ENCODE results near the gene NECTIN3. TPM values are rescaled to one million over a fixed set of nuclear protein-coding genes. Genes with fewer than 3 reads are reported as not detected.

The NECTIN3 gene
- total RNA-seq, 1 donor from 2014 or later, result 57.7 TPM

DNA sequence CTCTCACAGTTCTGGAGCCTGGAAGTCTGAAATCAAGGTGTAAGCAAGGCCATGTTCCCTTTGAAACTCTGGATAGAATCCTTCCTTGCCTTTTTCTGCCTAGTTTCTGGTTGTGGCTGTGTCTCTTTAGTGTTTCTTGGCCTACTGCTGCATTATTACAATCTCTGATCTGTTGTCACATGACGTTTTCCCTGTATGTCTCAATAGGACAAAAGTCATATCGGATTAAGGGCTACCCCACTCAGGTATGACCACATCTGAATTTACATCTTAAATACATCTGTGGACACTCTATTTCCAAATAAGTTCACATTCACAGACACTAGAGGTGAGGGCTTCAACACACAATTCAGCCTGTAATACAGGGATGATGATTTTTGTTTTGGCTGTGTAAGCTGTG lies 13.3 kb downstream of the NECTIN3 start:
- no peak for DNase-seq

DNA sequence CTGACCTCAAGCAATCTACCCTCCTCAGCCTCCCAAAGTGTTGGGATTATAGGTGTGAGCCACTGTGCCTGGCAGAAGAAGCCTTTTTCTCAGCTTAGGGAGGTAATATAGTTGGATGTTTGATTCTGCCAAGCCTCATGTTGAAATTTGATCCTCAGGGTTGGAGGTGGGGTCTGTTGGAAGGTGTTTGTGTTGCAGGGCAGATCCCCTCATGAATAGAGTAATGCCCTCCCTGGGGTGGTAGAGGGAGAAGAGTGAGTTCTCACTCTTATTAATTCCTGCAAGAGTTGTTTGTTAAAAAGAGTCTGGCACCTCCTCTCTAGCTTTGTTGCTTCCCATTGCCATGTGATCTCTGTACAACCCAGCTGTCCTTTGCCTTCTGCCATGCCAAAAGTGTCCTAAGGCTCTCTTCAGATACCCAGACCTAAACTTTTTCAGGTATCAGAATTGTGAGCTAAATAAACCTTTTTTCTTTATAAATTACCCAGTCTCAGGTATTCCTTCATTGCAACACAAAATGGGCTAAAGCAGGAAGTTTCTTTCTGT lies 16.4 kb downstream of the NECTIN3 start:
- no peak for DNase-seq

DNA sequence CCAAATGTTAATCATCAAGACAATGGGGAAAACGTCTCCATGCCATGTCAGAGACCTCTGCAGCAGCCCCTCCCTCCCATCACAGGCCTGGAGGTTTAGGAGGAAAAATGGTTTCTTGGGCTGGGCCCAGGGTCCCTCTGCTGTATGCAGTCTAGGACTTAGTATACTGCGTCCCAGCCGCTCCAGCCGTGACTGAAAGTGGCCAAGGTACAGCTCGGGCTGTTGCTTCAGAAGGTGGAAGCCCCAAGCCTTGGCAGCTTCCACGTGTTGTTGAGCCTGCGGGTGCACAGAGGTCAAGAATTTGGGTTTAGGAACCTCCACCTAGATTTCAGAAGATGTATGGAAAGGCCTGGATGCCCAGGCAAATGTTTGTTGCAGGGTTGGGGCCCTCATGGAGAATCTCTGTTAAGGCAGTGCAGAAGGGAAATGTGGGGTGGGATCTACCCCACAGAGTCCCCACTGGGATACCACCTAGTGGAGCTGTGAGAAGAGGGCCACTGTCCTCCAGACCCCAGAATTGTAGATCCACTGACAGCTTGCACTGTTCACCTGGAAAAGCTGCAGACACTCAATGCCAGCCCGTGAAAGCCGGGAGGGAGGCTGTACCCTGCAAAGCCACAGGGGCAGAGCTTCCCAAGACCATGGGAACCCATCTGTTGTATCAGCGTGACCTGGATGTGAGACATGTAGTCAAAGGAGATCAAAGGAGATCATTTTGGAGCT lies 25.0 kb downstream of the NECTIN3 start:
- DNase-seq, result no peak

DNA sequence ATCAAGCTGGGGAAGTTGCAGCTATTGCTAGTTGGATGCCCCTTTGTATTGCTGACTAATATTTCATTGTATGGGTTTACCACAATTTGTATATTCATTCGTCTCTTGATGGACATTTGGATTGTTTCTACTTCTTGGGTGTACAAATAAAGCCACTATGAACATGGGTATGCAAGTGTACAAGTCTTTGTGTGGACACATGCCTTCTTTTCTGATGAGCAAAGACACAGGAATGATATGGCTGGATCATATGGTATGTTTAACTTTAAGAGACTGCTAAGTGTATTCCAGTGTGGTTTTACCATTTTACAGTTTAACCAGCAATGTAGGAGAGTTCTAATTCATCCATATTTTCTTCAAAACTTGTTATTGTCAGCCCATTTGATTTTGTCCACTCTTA lies 32.2 kb downstream of the NECTIN3 start:
- DNase-seq, result no peak

DNA sequence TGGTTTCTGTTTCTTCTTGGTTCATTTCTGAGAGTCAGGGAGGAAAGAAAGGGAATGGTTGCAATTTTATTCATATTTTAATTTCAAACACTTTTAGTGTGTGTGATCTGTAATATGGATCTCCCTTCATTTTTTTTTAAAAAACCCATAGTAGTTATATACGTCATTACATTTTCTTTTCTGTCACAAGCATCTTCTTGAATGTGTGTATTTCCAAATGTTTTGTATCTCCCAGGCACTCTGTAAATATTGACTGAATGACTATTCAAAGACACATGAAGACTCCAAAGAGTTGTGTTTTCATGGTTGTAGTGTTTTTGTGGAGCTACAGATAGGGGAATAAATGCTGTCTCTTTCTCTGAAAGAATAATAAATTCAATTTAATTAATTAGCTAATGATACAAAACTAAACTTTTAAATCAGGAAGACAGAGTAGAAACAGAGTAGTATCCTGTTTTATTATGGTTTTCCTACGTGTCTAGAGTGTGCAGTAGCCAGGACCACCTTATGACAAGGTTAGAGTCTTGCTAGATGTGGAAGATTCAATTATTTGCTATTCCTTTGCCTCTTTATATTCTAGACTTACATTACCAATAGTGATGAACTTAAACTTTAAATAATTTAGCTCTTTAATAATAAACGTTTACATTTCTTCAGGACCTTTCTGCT lies 35.5 kb downstream of the NECTIN3 start:
- no peak for DNase-seq

DNA sequence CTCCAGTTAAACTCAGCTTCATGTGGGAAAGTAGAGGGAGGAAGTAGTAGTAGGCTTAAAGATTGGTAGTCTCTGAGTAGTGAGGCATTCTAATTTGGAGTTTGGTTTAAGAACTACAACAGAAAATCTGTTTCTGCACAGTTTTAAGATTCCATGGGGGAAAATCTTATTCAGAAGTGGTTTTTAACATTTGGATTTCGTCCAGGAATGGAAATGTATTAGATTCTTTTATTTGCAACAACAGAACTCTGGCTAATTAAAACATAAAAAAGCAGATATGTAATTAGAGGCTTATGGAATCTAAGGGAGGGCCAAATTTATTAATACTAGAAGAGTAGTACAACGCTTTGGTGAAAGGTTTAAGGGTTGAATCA lies 36.0 kb downstream of the NECTIN3 start:
- no peak for DNase-seq

DNA sequence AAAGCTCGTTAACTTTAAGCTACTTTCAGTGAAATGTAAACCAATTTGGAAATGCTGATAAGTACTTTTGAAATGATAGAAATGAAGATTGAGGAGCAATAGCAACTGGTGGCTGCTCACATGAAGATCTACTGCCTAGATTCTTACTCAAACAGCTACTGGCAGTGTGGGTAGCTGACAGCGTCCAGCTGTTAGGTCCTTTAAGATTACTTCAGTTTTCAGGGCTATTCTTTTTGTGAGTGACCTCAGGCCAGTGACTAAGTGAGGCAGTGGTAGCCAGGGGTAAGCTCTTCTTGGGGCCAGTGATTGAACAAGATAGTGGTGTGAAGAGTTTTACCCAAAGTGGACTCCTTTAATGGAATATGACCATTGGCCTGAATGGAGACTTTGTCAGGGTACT lies 41.3 kb downstream of the NECTIN3 start:
- DNase-seq, result no peak

DNA sequence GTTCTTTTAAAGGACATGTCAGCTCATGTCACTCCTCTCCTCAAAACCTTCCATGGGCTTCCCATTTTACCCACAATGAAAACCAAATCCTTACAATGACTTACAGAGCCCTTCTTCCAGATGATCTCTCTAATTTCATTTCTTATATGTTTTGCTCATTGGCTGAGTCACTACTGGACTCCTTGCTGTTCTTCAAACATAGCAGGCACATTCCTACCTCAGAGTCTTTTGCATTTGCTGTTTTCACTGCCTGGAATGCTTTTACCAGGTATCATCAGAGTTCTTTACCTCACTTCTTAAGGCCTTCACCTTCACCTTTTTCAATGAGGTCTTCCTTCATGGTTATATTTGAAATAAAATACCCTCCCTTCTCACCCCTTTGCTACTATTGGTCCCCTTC lies 57.3 kb downstream of the NECTIN3 start:
- DNase-seq, result no peak

DNA sequence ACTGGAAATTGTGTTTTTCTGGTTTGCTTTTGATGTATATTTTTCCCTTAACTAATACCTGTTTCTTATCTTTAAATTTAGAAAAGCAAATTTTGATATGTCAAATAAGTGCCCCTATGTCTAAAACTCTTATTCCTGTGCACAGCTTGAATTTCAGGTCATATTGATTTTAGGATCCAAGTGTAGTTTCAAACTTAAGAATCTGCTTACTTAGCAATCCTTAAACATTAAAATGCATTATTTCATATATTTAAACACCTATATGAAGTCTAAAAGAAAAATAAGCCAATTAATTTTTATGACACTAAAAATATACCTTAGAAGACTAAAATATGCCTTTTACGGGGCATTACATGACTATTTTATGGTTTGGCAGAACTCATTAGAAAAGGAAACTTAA lies 59.2 kb downstream of the NECTIN3 start:
- no peak for DNase-seq

DNA sequence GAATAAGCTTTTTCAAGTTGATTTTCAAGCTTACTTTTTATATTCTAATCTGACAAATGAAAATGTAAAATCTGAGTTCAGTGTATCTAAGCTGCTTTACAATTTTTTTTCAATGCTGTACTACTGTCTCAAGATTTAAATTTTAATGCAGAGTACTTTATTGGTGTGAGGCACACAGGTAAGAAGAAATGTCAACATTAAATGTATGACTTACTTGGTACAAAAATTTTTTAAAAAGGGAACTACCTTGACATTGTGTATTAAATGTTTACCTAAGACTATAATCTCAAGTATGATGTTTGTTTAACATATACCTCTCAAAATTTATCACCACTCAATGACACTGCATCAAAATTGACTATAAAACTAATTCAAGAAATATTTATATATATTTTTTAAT lies 62.7 kb downstream of the NECTIN3 start:
- DNase-seq, result no peak

DNA sequence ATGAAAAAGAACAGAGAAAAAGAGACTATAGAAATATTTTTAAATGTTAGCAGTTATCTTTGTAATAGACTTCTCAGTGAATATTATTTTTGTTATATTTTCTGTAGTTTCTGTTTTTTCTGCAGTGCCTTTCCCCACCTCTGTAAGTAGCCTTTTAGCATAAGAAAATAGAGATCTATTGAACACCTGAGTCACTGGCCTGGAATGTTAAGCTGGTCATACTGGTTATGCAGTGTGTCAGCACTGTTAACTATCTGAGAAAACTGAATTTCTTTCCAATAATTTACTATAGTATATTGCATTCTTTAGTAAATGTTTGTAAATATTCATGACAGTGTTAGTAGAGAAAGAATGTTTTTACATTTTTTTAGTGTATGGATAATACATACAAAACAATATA lies 79.8 kb downstream of the NECTIN3 start:
- no peak for DNase-seq

DNA sequence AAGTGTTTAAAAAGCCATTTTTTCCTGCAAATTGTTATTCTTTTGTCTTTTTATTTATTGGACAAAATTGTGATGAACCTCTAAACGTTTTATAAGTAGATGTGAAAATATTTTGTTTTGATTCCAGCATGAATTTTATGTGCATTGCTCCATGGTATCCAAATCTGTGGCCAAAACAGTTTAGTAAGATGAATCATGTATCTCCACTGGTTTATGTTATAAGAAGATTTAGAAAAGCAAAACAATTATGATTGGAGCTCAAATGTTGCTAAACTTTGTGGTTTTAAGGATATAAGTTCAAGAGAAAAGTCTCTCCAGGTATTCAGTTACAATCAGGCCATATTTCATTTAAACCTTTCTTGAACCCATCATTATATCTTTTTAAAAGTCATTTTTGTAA lies 80.9 kb downstream of the NECTIN3 start:
- no peak for DNase-seq

DNA sequence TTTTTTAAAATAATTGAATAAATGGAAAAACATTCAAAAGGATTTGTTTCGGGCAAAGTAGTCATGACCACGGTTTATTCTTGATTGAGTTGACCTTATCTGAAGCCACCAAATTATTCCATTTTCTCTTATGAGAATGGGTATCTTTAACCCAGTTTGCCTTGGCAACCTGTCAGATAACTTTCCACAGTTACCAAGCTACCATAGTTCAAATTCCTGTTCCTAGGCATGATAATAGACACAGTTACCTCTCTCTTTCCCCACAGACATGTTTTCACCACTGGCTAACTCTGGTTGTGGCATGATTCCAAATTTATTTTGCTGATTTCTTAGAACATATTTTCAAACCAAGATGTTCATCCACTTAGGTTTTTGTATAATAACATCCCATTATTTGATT lies 84.9 kb downstream of the NECTIN3 start:
- DNase-seq, result no peak

DNA sequence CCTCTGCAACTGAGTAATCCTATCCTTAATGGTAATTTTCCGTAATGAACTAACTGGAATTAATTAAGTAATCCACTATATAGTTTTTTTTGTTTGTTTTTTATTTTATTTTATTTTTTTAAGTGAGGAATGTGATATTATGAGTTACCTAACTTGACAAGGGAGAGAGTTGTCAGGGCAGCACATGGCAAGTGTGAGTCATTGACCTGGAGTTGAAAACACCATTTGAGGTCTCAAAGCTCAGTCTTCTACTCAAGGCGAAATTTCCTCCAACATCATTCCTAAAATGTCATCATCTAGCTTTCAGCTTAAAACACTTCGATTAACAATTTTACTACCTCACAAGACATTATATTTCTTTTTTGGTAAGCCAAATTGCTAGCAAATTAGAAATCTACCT lies 87.8 kb downstream of the NECTIN3 start:
- no peak for DNase-seq

DNA sequence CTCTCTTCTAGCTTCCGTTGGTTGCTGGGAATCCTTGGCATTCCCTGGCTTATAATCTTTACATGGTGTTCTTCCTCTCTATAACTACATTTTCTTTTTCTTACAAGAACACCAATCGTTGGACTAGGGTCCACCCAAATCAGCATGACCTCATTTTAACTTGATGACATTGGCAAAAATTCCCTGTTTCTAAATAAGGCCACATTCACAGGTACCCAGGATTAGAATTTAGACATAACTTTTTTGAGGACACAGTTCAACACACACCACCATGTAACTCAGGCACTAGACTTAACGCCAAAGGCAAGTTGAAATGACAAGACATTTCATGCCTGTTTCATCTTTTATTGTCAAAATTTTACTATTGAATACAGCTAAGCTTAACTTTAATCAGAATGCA lies 93.0 kb downstream of the NECTIN3 start:
- DNase-seq, result no peak

DNA sequence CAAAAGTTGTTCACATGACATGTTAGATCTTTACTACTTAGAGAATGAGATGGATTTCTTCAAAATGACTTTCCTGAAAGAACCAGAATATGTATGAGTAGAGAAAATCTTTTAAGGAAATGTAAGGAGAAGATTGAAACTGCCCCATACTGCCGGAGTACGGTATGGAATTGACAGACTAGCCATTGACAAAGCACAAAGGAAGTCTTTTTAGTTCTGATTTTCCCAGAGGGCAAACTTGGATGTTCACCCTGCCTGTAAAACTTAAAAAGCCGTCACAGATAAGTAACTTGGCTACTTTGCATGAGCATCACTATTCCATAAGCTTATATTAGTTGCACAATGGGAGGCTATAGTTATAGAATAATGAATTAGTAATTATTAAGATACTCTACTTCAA lies 93.8 kb downstream of the NECTIN3 start:
- no peak for DNase-seq

DNA sequence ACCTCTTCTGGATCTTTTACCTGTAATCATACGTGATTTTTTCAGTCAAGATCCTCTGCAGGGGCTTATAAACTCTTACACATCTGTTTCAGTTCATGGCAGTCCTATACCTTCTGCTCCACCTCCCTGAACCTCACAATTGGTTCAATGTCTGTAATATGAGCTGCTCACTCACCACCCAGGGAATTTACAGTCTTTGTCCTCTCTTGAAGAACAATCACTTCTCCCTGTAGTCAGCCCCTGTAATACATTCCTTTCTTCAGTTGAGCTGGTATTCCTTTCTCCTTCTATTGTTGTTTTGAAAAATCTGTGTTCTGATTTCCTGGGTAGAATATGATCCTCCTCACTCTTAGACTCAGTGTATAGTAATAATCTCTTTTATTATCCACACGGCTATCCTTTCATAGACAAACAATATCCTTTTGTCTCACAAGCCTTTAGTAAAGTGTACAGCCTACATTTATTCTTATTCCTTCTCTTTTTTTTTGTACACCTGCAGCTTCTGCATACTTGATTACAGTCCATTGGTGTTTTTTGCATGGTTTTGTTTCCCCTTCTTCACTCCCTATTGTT lies 101.8 kb downstream of the NECTIN3 start:
- DNase-seq, result no peak

DNA sequence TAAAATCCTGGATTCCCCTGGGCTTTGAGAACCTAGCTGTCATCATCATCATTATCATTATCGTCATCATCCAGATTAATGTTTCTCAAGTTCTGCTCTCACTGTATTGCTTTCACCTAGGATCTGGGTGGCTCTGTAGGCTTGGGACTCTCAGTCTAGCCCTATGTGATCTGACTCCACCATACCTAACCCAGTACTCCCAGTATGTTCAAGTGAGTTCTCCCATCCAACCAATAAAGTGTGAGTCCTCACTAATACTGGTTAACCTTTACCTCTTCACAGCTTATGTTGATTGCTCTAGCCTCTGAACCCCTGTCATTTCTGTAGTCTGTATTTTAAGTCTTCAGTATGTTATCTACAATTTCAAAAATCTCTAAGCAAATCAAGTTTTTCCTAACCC lies 102.3 kb downstream of the NECTIN3 start:
- DNase-seq, result no peak

DNA sequence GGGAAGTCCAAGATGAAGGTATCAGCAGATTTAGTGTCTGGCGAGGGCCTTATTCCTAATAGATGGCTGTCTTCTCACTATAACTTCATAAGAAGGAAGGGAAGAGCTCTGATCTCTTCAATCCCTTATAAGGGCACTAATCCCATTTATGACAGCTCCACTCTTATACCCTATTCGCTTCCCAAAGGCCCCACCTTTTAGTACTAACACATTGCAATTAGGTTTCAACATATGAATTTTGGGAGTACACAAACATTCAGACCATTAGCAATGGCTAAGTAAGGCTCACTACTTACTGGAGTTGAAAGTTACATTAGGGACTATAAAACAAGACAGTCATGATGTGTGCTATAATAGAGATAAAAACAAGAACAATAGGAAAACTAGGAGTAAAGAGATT lies 118.9 kb downstream of the NECTIN3 start:
- DNase-seq, result no peak

DNA sequence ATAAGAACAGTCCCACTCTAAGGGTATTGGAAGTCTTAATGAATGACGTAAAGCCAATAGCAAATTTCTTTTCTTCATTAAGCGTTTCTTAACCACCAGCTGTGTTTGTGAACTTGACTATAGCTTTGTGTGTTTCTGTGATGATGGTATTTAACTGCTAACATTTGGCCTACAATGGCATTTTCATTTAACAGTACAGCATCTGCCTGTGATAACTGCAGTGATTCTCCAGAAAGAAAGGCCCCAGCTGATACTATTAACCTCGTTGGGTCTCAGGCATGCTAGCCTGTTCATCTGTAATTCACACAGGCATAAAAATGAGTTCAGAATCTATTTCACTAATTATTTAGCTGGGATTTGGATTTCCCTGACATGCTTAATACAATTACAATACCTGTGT lies 121.9 kb downstream of the NECTIN3 start:
- no peak for DNase-seq

DNA sequence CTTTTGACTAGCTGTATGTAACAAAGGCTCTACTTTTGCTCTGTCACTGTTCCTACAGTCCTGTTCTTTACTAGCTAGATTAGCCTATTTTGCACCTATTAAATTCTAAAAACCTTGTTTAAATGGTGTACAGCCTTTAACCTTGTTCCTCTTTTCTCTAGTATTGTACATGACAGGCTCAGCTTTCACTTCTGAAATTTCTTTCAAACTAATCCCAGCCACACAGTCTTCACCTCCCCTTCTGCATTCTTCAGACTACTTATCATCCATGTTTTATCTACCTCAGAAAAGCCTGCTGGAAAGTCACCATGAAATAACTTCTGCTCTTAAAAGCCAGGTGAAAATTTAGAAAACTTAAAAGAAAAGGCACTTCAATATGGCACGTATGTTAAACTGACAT lies 122.4 kb downstream of the NECTIN3 start:
- DNase-seq, result no peak

DNA sequence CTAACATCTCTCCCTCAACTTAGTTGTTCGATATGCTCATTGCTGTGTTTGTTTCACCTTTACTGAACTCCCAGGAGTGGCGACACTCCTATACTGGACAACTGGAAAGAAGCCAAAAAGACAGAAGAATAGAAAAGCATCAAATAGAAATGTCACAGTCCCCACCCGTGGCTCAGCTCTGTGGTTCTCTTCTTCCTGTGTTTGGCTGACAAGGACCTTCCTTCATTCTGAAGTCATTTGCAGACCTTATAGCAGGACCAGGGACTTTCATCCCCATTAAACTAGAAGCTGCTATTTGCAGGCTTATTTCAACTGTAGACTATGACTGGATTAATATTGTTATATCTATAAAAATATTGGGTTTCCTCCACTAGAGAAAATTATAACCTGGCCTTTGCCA lies 125.9 kb downstream of the NECTIN3 start:
- no peak for DNase-seq

DNA sequence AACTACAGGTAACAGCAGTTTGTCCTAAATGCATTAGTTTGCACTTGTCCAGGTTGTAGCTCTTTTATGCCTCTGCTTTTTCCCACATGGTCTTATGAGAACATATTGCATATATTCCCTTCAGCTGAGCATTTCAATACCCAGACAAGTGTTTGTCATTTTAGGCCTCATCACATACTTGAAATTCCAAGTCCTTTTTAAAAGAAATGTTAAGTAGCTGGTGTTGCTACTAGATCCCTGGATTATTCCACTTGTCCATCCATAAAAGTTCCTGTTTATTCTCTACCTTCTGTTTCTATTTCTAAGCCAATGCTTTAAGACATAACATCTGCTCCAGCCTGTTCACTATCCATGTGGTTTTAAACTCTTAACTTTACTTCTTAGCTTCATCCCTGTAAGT lies 128.4 kb downstream of the NECTIN3 start:
- no peak for DNase-seq

DNA sequence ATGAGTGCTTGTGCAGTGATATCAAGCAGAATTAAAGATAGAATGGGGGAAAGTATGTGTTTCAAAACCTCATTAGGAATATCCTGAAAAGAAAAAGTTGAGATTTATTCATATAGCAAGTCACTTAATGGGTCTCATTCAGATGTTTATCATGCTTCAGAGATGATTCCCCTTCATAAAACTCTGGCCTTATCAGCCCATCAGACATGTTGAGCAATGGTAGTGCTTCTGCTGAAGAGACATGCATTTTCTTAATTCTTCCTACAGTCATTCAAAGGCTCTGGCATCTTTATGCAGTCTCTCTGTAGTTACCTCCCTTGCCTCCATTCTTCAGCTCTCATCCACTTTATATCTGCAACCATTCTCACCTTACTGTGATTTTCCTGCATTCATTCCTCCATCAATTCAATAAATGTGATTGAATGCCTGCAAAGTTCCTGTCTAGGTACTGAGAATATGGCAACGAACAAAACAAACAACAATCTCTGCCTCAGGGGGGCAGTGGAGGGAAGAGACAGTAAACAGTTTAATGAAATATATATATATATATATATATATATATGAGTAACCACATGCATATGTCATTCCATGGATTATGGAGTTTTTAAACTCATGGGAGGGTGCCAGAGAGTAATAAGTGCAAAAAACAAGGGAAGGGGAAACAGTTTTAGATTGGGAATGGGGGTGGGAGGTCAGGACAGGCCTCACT lies 138.5 kb downstream of the NECTIN3 start:
- DNase-seq, result no peak

All from dermis blood vessel endothelial cell (primary cell).